HG03175 (cell line): ENCODE results near the gene GSS.
"Not testable (repeated sequence)": the region's sequence is repeated elsewhere in the genome, so short reads cannot be mapped to it uniquely, and the experiment has no call there.

Source experiments
- ATAC-seq: cut with Tn5 transposase; IDR thresholded peaks from one replicate; pipeline ENCODE4 v1.9.1; 2021; ENCODE audit warnings: mild to moderate bottlenecking, moderate library complexity; ENCODE audit not compliant: unreplicated experiment

The GSS gene

DNA sequence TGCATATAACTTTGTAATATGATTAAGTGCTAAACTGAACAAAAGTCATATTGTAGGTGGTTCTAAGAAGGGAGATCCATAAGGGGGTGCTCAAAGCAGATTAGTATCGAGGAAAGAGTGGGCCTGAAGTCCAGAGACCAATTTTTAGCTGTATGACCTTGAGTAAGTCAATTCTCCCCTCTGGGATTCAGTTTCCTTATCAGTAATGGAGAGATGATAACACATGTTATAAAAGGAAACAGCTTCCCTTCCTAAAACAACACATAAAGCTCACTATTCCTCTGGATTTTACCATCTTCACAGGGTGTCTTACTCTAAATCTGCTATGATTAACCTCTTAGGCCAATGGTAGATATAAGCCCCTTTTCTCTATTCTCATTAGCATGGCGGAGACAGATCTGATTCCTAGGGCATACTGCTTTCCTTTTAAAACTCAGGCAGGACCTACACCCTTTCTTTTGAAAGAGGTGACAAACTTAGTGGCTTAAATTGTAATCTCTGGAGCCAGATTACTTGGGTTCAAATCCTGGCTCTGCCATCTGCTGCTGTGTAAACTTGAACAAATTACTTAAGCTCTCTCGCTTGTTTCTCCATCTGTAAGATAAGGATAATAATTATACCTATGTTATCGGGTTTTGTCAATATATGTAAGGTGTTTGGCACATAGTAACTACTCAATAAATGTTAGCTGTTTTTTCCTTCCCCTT, 39.7 kb downstream of the GSS start:
- ATAC-seq: no peak

DNA sequence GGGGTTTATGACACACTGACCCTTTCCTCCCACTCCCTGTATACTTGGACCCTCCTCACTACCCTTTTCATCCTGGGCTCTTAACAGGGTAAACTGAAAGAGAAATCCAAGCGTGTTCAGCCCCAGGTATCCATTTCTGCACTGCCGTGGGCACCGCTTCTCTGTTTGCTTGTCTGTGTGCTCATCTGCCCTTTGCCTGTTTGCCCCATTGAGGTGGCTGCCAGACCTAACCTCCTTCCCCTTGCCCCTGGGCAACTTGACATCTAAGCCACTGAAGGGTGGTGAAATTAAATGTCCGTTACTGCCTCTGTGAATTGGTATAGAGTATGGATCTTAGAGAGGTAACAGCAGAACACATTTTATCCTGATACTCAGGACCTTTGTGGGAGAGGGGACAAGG, 40.5 kb downstream of the GSS start:
- no peak for ATAC-seq

DNA sequence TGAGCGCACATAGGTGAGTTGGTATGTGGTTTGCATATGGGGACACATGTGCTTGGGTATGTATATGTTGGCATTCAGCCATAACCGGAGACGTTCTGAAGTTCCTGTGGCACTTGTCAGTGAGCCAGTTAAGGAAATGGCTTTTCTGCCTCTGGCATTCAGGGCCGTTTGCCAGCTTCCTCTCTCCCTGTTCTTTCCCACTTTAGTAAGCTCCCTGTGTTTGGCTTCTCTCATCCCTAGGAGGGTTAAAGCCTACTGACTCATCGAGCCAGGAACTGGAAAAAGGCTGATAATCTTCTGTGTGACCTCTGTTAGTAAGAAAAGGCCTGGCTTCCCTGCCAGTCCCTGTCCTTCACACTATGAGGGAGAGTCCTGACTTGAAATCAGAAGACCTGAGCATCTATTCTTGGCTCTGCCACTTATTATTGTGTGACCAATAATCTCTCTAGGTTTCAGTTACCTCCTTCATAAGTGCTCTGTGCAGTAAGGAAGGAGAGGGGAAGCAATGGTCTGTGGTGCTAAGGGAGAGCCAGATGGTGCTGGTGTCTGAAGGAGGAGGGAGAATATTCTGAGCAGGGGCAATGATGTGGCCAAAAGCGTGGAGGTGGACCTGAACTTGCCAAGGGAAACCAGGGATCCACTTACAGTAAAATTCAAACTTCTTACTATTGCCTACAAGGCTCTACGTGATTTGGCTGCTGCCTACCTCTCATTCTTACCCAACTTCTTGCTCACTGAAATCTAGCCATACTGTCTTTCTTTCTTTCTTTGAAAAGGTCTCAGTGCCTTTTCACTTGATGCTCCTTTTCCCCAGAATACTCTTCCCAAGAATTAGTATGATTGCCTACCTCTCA, 47.8 kb downstream of the GSS start:
- no peak for ATAC-seq

DNA sequence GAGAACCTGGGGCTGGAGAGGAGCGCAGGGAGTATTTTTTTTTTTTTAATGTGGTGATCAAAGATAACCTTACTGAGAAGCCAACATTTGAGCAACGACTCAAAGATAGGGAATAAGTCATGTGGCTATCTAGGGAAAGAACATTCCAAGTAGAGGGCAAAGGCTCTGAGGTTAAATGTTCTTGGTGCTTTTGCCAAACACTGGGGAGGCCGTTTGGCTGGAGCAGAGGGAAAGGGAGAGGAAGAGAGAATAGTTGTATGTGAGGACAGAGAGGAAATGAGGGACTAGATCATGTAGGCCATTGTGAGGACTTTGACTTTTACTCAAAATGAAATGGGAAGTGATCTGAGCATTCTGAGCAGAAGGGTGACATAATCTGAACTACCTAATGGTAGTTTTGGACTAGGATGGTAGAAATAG, 51.4 kb downstream of the GSS start:
- ATAC-seq: no peak

DNA sequence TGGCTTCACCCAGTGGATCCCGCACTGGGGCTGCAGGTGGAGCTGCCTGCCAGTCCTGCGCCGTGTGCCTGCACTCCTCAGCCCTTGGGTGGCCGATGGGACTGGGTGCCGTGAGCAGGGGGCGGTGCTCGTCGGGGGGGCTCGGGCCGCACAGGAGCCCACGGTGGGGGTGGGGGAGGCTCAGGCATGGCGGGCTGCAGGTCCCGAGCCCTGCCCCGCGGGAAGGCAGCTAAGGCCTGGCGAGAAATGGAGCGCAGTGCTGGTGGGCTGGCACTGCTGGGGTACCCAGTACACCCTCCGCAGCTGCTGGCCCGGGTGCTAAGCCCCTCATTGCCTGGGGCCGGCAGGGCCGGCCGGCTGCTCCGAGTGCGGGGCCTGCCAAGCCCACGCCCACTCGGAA, 56.9 kb downstream of the GSS start:
- not testable (repeated sequence) for ATAC-seq

DNA sequence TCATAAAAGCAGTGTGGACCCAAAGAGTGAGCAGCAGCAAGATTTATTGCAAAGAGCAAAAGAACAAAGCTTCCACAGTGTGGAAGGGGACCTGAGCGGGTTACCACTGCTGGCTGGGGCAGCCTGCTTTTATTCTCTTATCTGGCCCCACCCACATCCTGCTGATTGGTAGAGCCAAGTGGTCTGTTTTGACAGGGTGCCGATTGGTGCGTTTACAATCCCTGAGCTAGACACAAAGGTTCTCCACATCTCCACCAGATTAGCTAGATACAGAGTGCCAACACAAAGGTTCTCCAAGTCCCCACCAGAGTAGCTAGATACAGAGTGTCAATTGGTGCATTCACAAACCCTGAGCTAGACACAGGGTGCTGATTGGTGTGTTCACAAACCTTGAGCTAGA, 57.5 kb downstream of the GSS start:
- not testable (repeated sequence) for ATAC-seq

DNA sequence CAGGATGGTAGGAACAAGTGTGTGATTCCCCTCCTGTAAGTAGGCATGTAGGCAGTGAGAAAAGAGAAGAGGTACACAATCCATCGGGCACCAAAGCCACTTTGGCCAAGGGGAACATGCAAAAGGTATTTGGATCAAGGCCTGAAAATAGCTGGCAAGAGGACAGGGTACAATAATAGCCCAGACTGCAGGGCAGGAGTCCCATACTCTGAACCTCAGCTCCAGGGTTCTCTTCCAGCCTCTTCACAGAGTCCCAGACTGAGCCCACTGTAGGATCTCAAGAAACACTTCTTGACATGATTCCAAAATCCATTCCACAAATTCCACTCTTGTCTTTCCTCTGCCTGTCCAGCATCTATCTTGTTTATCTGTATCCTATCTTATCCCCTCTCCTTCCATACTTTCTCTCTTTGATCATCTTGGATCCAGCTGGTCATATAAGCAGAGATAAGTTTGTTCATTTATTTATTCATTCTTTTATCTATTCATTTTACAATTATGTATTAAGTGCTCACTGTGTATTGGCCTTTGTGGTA, 59.5 kb downstream of the GSS start:
- ATAC-seq: no peak

DNA sequence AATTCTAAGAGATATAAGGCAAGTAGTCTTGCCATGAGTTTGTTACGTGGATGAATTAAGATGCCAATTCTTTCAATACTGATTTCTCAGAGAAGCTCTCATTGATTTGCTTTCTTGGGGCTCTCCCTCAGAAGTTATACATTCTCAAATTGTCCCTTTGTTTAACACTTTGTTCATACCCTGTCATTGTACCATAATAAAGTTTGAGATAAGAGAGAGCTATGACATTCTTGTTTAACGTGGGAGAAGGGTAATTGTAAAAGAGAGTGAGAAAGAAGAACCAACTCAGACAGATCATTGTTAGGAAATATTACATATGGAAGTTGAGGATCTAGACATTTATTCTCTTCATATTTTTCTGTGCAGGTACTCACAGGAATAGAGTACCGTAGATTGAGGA, 60.1 kb downstream of the GSS start:
- no peak for ATAC-seq

DNA sequence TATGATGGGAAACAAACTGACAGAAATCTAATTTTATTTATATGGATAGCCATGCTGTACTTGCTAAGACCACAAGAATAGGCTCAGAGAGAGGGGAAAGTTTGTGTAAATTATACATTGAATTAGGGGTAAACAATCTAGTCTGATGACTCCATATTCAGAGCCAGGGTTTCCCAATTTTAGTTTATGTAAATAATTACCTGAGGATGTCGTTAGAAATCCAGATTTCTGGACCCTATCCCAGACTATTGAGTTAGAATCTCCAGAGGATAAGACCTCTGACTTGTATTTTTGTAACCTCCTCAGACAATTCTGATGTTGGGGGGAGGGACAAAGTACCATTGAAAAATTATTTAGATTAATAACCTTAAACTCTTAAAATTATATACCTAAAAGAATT, 60.9 kb downstream of the GSS start:
- no peak for ATAC-seq

DNA sequence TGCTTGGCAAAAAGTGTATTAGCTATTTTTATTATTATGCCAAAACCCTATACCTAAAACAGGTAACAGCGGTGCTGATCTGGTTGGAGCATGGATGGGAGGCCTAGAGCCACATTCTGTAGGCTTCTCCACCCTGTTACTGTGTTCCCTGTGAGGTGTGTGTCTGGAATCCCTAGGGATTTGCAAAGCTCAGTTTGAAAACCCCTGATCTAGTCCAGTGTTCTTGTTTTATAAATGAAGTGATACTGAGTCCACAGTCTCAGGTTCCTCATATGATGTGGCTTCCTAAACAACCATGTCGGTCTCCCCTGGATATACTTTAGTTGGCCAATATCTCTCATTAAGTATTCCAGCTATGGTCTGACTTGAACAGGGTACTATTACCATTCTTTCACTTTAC, 62.9 kb downstream of the GSS start:
- no peak for ATAC-seq

DNA sequence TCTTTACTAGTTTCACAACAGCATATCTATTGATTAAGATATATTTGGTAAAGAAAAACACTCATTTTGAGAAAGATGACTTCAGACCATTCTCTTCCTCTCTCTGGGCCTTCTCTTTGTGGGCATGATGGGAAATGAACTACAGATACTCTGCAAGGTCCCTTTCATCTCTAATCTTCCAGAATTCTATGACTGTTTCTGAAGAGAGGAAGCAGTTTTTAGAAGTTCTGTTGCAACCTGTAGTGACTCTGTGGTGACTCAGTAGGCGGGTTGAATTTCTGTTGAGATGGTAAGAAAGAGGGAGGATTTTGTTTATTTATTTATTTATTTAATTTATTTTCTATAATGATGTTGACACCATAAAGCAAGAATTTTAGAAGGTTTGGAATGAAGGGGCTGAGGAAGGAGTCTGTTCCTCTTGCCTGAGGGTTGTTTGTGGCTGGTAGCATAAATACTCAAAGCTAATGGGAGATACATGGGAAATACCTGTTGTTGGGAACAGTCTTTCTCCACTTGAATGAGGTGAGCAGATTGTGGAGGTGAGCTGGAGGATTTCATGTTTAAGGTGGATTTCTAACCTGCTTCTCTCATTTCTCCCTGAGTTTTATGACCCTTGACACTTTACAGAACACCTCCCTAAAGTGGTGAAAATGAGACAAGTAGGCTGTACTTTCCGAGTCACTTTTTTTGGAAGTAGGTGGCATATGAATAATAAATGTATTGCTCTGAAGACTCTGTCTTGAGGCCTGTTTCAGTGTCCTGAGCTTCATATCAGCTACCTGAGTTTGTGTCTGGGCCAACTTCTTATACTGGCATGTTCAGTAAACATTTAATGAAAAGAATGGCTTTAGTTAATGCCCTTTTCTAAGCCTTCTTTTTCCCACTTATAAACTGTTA, 64.2 kb downstream of the GSS start:
- ATAC-seq: no peak

DNA sequence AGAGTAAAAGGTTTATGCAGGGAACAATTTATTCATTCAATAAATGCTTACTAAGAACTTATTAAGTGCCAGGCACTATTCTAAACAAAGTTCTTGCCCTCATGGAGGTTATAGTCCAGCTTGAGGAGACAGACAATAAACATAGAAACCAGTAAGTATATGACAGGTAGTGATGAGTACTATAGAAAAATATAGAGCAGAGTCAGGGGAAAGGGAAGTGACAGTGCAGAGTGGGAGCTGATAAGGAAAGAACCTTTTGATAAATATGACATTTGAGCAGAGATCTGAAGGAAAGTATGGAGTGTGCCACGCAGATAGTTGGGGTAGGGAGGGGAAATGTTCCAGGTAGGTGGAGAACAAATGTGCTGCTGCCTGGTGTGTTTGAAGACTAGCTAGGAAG, 67.1 kb downstream of the GSS start:
- ATAC-seq: no peak

DNA sequence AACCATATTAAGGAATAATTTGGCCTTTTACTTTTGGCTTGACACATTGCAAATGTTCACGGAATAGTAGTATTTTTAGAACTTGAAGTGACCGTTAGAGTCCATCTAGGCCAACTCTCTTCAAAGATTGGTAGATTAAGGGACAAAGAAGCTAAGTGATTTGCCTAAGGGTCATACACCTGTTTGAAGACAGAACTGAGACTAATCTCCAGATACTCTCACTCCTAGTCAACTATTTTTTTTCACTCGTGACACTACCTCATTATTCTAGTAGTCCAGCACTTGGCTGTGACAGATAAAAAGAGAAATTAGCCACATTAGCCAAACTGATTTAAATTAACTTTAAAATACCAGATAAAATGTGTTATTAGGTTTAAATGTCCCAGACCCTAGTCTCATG, 68.6 kb downstream of the GSS start:
- ATAC-seq: no peak

DNA sequence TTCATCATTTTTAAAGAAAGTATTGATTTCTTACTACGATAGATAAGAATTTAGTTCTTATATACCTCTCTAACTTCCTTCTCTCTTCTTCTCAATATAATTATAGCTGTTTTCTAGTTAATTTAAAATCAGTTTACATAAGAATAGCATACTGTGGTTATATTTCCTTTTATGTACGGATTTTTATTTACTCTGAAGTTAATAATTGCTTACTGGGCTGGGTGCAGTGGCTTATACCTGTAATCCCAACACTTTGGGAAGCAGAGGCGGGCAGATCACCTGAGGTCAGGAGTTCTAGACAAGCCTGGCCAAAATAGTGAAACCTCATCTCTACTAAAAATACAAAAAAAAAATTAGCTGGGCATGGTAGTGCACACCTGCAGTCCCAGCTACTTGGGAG, 69.5 kb downstream of the GSS start:
- no peak for ATAC-seq

DNA sequence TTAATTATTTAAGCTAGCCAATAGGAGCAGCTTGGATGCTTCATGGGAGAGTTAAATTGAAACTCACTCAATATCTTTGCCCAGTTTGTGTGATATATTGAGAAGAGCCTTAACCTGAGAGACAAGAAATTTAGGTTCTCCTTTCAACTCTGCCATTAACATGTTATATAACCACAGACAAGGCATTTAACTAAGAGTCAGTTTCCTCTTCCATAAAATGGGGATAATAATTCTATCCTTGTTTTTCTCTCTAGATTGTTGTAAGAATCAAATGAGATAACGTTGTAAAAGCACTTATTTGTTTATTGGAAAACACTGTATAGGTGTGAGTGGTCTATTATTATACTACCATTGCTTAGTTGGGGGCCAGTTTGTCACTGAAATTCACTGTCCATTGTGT, 71.3 kb downstream of the GSS start:
- ATAC-seq: no peak

DNA sequence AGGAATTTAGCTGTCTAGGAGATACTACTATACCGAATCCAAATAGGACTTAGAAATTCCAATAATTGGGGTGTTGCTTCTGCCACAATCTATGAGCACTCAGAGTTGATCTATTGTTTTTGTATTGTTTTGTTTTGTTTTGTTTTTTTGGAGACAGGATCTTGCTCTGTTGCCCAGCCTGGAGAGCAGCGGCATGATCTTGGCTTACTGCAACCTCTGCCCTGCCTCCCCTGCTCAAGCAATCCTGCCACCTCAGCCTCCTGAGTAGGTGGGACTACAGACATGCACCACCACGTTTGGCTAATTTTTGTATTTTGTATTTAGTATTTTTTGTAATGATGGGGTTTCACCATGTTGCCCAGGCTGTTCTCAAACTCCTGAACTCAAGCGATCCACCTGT, 71.8 kb downstream of the GSS start:
- no peak for ATAC-seq

DNA sequence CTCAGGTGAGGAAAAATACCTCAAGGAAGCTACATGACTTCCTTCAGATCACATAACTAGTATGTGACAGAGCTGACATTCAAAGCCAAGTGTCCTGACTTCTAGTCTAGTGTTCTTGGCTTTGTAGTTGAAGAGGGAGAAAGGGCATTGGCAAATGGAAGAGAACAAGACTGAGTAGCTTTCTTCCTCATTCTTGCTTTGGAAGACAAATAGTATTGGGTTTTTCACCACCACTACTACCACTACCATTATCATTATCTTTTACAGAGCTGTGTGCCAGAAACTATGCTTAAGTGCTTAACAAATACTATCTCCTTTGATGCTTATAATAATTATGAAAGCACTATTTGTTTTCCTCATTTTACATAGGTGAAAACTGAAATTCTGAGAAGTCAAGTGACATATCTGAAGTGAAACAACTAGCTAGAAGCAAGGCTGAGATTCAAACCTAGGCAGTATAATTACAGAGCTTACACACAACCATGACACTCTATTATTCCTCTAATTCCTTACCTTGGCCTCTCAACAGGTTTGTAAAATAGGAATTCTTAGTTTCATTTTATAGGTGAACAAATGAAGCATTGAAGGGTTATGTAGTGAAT, 72.4 kb downstream of the GSS start:
- no peak for ATAC-seq

DNA sequence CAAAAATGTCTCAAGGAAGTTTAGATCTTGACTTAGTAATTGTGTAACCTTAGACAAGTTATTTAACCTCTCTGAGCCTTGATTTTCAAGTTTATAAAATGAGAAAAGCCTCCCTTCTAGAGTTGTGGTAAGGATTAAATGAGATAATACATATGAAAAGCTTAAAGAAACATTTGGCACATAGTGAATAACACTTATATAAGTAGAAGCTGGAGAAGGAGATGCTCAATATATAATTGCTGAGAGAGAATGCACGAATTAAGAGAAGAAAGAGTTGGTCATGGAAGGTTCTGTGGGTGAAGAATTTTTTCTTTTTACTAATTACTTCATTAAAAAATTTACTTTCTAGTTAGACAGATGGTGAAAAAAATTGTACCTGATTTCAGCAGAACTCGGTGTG, 73.9 kb downstream of the GSS start:
- ATAC-seq: no peak

DNA sequence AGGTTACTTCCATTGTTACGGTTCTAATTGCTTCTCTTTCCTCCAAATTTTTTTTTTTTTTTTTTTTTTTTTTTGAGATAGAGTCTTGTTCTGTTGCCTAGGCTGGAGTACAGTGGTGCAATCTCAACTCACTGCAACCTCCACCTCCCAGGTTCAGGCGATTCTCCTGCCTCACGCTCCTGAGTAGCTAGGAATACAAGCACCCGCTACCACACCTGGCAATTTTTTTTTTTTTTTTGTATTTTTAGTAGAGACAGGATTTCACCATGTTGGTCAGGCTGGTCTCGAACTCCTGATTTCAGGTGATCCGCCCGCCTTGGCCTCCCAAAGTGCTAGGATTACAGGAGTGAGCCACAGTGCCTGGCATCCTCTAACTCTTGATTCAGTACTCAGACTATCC, 74.6 kb downstream of the GSS start:
- ATAC-seq: not testable (repeated sequence)

DNA sequence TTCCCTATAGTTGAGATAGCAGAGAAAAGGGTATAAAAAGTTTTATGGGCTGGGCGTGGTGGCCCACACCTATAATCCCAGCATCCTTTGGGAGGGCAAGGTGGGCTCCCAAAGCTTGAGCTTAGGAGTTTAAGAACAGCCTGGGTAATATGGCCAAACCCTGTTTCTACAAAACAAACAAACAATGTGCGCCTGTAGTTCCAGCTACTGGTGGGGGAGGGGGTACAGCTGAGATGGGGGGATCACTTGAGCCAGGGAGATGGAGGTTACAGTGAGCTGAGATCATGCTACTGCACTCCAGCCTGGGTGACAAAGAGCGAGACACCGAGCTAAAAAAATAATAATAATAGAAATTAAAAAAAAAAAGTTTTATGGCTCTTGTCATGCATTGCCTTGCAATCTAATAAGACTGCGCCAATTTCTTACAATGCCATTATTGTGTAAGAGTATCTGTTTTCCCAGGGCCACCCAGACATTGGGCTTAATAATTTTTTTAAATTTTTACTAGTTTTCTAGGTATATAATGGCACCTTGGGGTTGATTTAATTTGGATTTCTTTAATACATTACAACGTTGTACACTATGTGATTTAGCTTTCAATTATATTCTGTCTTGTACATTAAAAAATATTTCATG, 75.3 kb downstream of the GSS start:
- no peak for ATAC-seq
